HG03575 (cell line): ENCODE data around the gene GLIS2.

Experiments
- ATAC-seq: cut with Tn5 transposase; IDR thresholded peaks from one replicate; pipeline ENCODE4 v1.9.1; 2021; ENCODE audit not compliant: unreplicated experiment, insufficient number of reproducible peaks, low FRiP score; ENCODE audit errors: extremely low read depth

Gene GLIS2

GRCh38 chr16:4317532-4318450, 1.9 kb downstream of the GLIS2 start:
- no peak for ATAC-seq

DNA sequence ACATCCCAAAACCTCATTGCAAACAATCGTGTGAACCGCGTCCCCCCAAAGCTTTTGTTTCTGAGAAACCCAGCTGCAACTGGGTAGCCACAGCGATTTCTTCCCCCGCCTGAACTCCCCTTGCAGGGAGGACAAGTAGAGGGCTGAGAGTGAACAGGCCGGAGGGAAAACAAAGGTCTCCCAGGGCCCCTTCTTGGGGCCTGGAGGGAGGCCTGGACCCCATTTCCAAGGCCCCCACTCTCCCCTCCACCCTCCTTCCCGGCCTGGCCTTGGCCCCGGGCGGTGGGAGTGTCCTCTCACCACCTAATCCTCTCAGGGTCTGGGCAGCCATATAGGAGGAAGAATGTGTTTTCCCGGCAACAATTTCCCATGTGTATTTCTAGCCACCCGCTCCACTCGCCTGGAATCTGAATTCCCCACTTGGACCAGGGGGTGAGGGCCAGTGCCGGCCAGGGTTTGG, 2.6 kb downstream of the GLIS2 start:
- no peak for ATAC-seq

DNA sequence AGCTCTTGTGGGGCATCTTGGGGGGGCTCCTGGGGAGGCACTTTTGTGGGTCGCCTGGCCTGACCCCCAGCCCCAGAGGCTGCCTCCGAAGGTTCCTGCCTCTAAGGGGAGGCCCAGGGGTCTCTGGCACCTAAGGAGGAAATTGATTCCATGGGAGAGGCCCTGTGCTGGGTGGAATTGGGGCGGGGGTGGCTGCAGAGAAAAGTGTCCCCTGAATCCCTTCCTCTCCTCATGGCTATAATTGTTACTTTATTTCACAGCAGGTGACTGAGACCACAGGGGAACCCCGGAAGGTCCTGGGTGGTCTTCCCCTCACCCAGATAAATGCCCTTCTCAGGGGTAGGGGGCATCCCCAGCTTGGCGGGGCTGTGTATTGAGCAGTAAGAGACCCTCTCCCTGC, 3.1 kb downstream of the GLIS2 start:
- ATAC-seq, result no peak

DNA sequence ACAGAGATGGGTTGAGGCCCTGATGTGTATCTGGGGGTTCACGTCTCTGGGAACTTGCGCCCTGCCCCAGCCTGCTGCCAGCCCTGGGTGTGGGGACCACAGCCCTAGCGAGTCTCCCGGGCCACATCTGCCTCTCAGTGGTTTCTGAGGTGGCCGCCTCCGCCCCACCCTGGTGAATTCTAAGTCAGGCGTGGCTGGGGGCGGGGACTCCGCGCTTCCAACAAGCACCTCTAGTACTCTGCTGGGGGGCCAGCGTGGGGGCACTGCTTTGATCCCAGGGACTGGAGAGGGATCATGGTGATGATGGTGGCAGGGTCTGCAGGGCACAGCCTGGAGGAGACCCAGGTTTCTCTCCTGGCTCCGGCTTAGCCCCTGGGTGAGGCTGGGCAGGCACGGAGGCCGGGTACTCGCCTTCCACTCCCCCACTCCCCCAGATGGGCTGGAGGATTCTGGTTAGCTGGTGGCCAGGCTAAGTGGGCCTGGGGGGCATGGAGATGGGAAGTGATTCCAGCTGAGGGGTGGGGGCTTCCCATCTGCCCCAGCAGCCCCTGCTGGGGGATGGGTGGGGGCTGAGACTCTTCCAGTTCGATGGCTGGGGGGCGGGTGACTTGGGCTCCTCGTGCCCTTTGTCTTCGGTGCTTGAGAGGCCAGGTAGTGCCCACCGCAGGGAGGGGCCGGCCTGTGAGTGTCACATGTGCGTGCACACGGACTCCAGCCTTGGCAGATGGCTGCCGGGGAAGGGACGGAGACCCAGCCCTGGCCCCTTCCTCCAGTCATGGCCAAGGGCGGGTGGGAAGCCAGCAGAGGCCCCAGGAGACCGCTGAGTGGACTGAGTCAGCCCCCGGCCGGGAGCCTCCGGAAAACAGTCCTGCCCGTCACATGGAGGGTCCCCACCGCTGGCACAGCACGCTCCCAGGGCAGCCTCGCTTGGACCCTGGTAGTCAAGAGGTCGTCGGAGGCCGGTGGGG, 3.9 kb downstream of the GLIS2 start:
- ATAC-seq, result no peak

- no peak for ATAC-seq
Observed at GRCh38 chr16:4320571-4321137, 4.8 kb downstream of the GLIS2 start.

- no peak for ATAC-seq
Observed at GRCh38 chr16:4321286-4322120, 5.6 kb downstream of the GLIS2 start.

GRCh38 chr16:4322121-4323052, 6.5 kb downstream of the GLIS2 start:
- ATAC-seq, result no peak

GRCh38 chr16:4323071-4323844, 7.4 kb downstream of the GLIS2 start:
- ATAC-seq, result no peak

GRCh38 chr16:4323845-4324488, 8.1 kb downstream of the GLIS2 start:
- ATAC-seq, result no peak

GRCh38 chr16:4324492-4325252, 8.8 kb downstream of the GLIS2 start:
- ATAC-seq, result no peak

GRCh38 chr16:4325253-4325758, 9.4 kb downstream of the GLIS2 start:
- no peak for ATAC-seq

GRCh38 chr16:4327386-4328045, 11.6 kb downstream of the GLIS2 start:
- no peak for ATAC-seq

DNA sequence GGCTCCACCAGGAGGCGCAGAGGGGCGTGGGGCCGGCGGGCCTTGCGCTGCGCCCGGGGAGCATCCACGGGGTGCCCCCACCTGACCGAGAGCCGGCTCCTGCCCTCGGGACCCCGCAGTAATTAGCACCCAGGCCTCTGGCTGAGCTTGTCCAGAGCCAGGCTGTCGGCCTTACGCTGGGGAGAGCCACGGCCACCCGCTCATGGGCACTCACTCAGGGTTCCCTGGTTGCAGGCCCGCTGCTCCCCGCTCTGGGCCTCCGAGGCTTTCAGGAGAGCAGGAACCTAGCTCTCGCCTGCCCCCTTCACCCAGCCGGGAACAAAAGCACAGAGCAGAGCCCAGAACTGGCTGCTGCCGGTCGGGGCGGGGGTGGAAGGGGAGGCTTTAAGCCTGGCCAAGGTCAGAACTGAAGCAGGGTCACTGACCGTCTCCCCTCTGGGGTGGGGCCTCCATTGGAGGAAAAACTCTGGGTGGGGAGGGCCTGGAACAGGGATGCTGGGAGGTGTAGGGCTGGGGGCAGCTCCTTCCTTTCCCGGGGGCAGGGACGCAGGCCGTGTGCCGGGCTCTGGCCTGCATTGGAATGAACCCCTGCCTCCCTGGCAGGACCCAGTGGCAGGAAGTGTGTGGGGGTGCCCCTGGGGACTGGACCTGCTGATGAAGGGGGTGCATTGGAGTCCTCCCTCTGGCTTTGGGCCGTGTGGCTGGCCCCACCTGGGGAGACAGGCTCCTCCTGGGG, 12.3 kb downstream of the GLIS2 start:
- ATAC-seq, result no peak
